Uterus (tissue), 4 donors: ENCODE data around the gene ERCC3. TPM values are rescaled to one million over a fixed set of nuclear protein-coding genes. Genes with fewer than 3 reads are reported as not detected.

Experiments used
- DNase-seq, 2 donors: peaks; one replicate each; pipeline ENCODE4 v3.0.0-alpha.2; 2019 to 2020
- H3K27ac ChIP-seq, 2 donors: fragments of 200-600 bp; sonication (generic); 1 replicate in 1 of 2; 2 replicates in 1 of 2; pipeline ENCODE4 v1.5.1; 2016 to 2018
- H3K27me3 ChIP-seq, 2 donors: fragments of 200-600 bp; sonication (generic); one replicate each; pipeline ENCODE4 v1.5.1; 2018 to 2019; ENCODE audit warnings: control low read depth in 1 of 2
- H3K36me3 ChIP-seq, 2 donors: fragments of 200-600 bp; sonication (generic); one replicate each; pipeline ENCODE4 v1.5.1; 2019; ENCODE audit warnings: control low read depth in 1 of 2
- H3K4me1 ChIP-seq, 2 donors: fragments of 200-600 bp; sonication (generic); one replicate each; pipeline ENCODE4 v1.5.1; 2018 to 2019; ENCODE audit warnings: control low read depth in 1 of 2
- H3K4me3 ChIP-seq, 2 donors: fragments of 200-600 bp; sonication (generic); 1 replicate in 1 of 2; 2 replicates in 1 of 2; pipeline ENCODE4 v1.5.1; 2018 to 2019; ENCODE audit warnings: mild to moderate bottlenecking in 1 of 2
- H3K9me3 ChIP-seq, 2 donors: fragments of 200-600 bp; sonication (generic); one replicate each; pipeline ENCODE4 v1.5.1; 2019; ENCODE audit warnings: control low read depth in 1 of 2
- POLR2A ChIP-seq, 2 donors: fragments of 450-650 bp; IDR thresholded peaks; one replicate each; pipeline ENCODE4 v1.6.1; 2016; ENCODE audit warnings: antibody characterized with exemption in 2 of 2, mild to moderate bottlenecking in 1 of 2, moderate library complexity in 1 of 2
- intact Hi-C: fragments of 100-400 bp; cut with DNase I; formaldehyde crosslinking; loops from one replicate; pipeline ENCODE4 v1.15.1; 2023; ENCODE audit warnings: low total_unique reads
- total RNA-seq, 4 donors: library from RNA; depleted of rRNA in 3 of 4; stranded (reverse); fragments of >200 nt in 3 of 4; gene quantifications; one replicate each; pipeline versions ENCODE4 v1.1.0 to v1.2.4, GENCODE V29; 2014 to 2023
- TF ChIP-seq, protein P1 (sequence below), 4 experiments: fragments of 200-600 bp in 2 of 4; fragments of 450-650 bp in 2 of 4; sonication (generic) in 2 of 4; IDR thresholded peaks; one replicate each; pipeline ENCODE4 v1.5.1; 2016 to 2019; ENCODE audit warnings: antibody characterized with exemption in 4 of 4, mild to moderate bottlenecking in 2 of 4, moderate library complexity in 1 of 4
- donor health status: DM: yes; HTN: yes; CAD: no.

ERCC3 gene
- total RNA-seq, 4 donors from 2014 or later, result 47.6 to 153 (median 57.5) TPM

DNA sequence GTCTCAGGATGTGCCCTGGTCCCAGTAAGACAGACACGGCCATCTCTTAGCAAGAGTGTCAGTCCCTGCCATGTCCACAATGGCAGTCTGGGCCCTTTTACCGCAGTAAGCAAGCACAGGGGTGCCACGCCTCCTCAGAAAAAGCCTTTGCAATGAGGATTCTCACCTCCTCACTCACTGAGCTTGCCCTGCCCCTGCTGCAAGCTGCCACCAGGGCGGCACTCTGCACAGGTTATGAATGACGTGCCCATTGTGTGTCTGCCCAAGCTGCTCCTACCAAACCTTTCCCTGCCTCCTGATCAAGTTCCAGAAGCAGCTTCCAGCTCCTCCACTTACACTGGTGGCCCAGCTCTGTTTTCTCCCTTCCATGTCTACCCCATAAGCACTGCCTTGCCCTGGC is 23.3 kb downstream of the ERCC3 start:
- intact Hi-C loops, result no loop called here
- no peak for TF ChIP-seq POLR2A (IDR thresholded peaks at IDR 0.05)
- TF ChIP-seq, protein P1, sequence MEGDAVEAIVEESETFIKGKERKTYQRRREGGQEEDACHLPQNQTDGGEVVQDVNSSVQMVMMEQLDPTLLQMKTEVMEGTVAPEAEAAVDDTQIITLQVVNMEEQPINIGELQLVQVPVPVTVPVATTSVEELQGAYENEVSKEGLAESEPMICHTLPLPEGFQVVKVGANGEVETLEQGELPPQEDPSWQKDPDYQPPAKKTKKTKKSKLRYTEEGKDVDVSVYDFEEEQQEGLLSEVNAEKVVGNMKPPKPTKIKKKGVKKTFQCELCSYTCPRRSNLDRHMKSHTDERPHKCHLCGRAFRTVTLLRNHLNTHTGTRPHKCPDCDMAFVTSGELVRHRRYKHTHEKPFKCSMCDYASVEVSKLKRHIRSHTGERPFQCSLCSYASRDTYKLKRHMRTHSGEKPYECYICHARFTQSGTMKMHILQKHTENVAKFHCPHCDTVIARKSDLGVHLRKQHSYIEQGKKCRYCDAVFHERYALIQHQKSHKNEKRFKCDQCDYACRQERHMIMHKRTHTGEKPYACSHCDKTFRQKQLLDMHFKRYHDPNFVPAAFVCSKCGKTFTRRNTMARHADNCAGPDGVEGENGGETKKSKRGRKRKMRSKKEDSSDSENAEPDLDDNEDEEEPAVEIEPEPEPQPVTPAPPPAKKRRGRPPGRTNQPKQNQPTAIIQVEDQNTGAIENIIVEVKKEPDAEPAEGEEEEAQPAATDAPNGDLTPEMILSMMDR (IDR thresholded peaks at IDR 0.05), result no peak
- no peaks in the 10 kb centered on the region for H3K27me3 ChIP-seq
- no peak overlapping the region for H3K27ac ChIP-seq
- H3K4me3 ChIP-seq, result no peak overlapping the region
- H3K4me1 ChIP-seq, result no peaks in the 10 kb centered on the region
- H3K36me3 ChIP-seq, result no peaks in the 10 kb centered on the region
- DNase-seq, result no peak
- no peaks in the 10 kb centered on the region for H3K9me3 ChIP-seq

DNA sequence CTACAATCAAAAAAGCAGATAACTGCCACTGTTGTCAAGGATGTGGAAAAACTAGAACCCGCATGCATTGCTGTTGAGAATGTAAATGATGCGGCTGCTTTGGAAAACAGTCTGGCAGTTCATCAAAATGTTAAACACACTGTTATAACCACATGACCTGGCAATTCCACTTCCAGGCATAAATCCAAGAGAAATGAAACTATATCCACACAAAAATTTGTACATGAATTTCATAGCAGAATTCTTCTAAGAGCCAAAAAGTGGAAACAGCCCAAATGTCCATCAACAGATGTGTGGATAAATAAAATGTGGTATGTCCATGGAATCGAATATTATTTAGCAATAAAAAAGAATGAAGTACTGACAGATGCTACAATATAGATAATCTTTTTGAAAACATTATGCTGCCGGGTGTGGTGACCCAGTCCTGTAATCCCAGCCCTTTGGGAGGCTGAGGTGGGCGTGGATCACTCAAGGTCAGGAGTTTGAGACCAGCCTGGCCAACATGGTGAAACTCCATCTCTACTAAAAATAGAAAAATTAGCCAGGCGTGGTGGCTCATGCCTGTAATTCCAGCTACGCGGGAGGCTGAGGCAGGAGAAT is 32.0 kb downstream of the ERCC3 start:
- Histone ChIP-seq H3K36me3 (no peaks in the 10 kb centered on the region), H3K27me3 (no peaks in the 10 kb centered on the region), H3K4me3 (no peak overlapping the region), H3K9me3 (no peaks in the 10 kb centered on the region), H3K4me1 (no peaks in the 10 kb centered on the region), H3K27ac (no peak overlapping the region)
- TF ChIP-seq POLR2A (IDR thresholded peaks at IDR 0.05), result no peak
- TF ChIP-seq, protein P1 (IDR thresholded peaks at IDR 0.05), result no peak
- intact Hi-C loops, result no loop called here
- DNase-seq, result no peak

DNA sequence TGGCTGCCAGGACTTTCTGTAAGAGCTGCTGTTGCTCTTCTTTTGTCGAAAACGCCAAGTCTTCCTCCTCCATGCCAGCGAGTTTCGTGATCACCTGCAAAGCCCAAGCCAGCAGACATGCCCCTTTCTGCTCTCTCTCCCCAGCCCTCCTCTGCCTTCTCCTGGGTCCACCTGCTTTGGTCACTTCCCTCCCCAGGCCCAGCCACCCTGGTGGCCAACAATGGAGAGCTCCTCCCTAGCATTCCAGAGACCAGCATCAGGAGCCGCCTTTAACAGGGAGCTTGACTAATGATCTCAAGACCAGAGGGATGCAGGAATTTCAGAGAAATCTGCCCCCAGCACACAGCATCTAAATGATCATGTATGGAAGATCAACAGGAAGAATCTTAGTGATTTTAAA is 34.6 kb downstream of the ERCC3 start:
- H3K4me3 ChIP-seq, result no peak overlapping the region
- no peak overlapping the region for H3K27ac ChIP-seq
- intact Hi-C loops, result no loop called here
- no peaks in the 10 kb centered on the region for H3K27me3 ChIP-seq
- no peaks in the 10 kb centered on the region for H3K4me1 ChIP-seq
- no peaks in the 10 kb centered on the region for H3K36me3 ChIP-seq
- DNase-seq, result no peak
- no peaks in the 10 kb centered on the region for H3K9me3 ChIP-seq
- TF ChIP-seq, protein P1 (IDR thresholded peaks at IDR 0.05), result no peak
- TF ChIP-seq POLR2A (IDR thresholded peaks at IDR 0.05), result no peak

DNA sequence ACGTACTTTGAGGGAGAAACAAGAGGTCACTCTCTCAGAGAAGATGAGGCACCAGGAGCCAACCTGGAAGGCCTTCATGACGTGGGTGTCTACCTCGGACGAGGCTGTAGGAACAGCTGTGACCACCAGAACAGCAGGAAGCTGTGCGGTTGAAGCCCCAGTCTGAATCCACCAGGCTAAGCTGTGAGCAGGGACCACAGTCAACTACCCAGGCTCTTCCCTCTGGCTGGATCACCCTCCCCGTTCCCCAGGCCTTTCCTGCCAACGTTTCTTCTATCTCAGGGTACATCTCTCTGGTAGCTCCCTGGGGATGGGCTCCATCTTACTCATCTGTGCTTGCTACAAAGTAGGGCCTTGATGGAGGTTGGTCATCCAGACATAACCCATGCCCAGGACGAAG is 37.1 kb downstream of the ERCC3 start:
- no peak overlapping the region for H3K27ac ChIP-seq
- no peak for TF ChIP-seq POLR2A (IDR thresholded peaks at IDR 0.05)
- TF ChIP-seq, protein P1 (IDR thresholded peaks at IDR 0.05), result no peak
- H3K27me3 ChIP-seq, result no peaks in the 10 kb centered on the region
- no peaks in the 10 kb centered on the region for H3K9me3 ChIP-seq
- no peak for DNase-seq
- no peak overlapping the region for H3K4me3 ChIP-seq
- H3K4me1 ChIP-seq, result no peaks in the 10 kb centered on the region
- intact Hi-C loops, result no loop called here
- H3K36me3 ChIP-seq, result no peaks in the 10 kb centered on the region

DNA sequence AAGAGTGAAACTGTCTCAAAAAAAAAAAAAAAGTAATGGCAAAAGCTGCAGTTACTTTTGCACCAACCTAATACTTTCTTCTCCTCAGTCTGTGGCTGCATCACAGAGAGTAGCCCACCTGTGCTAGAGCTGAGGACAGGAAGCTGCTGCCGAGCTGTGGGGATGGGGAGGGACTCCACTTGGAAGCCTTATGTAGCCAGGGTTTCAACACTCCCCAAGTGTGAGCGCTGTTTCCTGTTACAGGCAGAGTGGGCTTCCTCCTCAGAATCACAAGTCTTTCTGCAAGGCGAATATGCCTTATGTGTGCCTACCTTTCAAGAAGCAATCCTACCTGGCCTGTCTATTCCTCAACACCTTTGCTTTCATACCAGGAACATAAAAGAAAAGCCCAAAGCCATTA is 37.6 kb downstream of the ERCC3 start:
- Histone ChIP-seq H3K27me3 (no peaks in the 10 kb centered on the region), H3K36me3 (no peaks in the 10 kb centered on the region), H3K4me3 (no peak overlapping the region), H3K27ac (no peak overlapping the region), H3K9me3 (no peaks in the 10 kb centered on the region), H3K4me1 (no peaks in the 10 kb centered on the region)
- TF ChIP-seq, protein P1 (IDR thresholded peaks at IDR 0.05), result no peak
- no peak for TF ChIP-seq POLR2A (IDR thresholded peaks at IDR 0.05)
- DNase-seq, result no peak
- intact Hi-C loops, result no loop called here
